Suprapubic skin (tissue), 4 donors: ENCODE results near the gene SEMA3D. TPM values are rescaled to one million over a fixed set of nuclear protein-coding genes. Genes with fewer than 3 reads are reported as not detected.

Experiments
- DNase-seq, 2 donors: peaks; one replicate each; pipeline ENCODE4 v3.0.0-alpha.2; 2019; ENCODE audit warnings: low spot score in 2 of 2
- H3K27ac ChIP-seq: fragments of 200-600 bp; sonication (generic); one replicate; pipeline ENCODE4 v1.5.1; 2019
- H3K27me3 ChIP-seq: fragments of 200-600 bp; sonication (generic); one replicate; pipeline ENCODE4 v1.5.1; 2019
- H3K36me3 ChIP-seq: fragments of 200-600 bp; sonication (generic); one replicate; pipeline ENCODE4 v1.5.1; 2019
- H3K4me1 ChIP-seq: fragments of 200-600 bp; sonication (generic); one replicate; pipeline ENCODE4 v1.5.1; 2019
- H3K4me3 ChIP-seq: fragments of 200-600 bp; sonication (generic); one replicate; pipeline ENCODE4 v1.5.1; 2019; ENCODE audit warnings: mild to moderate bottlenecking
- H3K9me3 ChIP-seq: fragments of 200-600 bp; sonication (generic); one replicate; pipeline ENCODE4 v1.5.1; 2019
- EP300 ChIP-seq: sonication (generic); formaldehyde crosslinking; IDR thresholded peaks from one replicate; pipeline ENCODE4 v1.6.1; 2017; ENCODE audit warnings: antibody characterized with exemption
- POLR2A ChIP-seq, 2 donors: fragments of 450-650 bp; IDR thresholded peaks; one replicate each; pipeline ENCODE4 v1.6.1; 2017; ENCODE audit warnings: antibody characterized with exemption in 2 of 2, mild to moderate bottlenecking in 2 of 2, moderate library complexity in 2 of 2
- POLR2AphosphoS5 ChIP-seq, 3 donors: sonication (generic); formaldehyde crosslinking; IDR thresholded peaks; one replicate each; pipeline ENCODE4 v1.6.1; 2017; ENCODE audit warnings: antibody characterized with exemption in 3 of 3
- WGBS: methylation state at CpG from one replicate; pipeline ENCODE4 v1.1.5; 2018; 5-methylcytosine and 5-hydroxymethylcytosine counted together
- total RNA-seq, 4 donors: library from RNA; depleted of rRNA; stranded (reverse); fragments of >200 nt; gene quantifications; one replicate each; pipeline ENCODE4 v1.1.0, GENCODE V29; 2016
- TF ChIP-seq, protein P1 (sequence below), 2 donors: fragments of 200-600 bp in 1 of 2; fragments of 450-650 bp in 1 of 2; sonication (generic) in 1 of 2; IDR thresholded peaks; one replicate each; pipeline ENCODE4 v1.5.1; 2016 to 2019; ENCODE audit warnings: antibody characterized with exemption in 2 of 2, mild to moderate bottlenecking in 1 of 2, moderate library complexity in 1 of 2

SEMA3D gene
- total RNA-seq, 4 donors from 2014 or later = 1.9 to 5.9 (median 3.6) TPM

DNA sequence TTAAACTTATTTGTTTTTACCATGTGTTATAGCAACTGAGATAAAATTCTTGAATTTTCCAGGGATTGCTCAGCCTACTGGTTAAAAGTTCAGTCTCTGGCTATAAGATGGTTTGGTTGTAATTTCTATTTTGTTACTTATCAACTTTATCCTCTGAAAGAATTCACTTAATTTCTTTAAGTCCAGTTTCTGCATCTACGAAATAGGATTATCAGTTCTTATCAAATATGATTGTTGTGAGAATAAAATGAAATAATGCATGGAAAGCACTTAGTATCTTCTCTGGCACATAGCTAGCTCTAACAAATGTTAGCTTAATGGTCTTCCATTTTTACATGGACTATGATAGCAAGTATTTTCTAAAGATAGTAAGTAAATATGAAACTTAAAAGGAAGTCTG lies 53.3 kb downstream of the SEMA3D start:
- H3K4me1 ChIP-seq = no peaks in the 10 kb centered on the region
- 93% methylated on average over 1 of the region's 1 CpG for WGBS

GRCh38 chr7:85133006-85133405 lies 53.9 kb downstream of the SEMA3D start:
- no peak for TF ChIP-seq POLR2AphosphoS5 (IDR thresholded peaks at IDR 0.05)
- no peak for TF ChIP-seq POLR2A (IDR thresholded peaks at IDR 0.05)
- no peak for TF ChIP-seq EP300
- TF ChIP-seq, protein P1, sequence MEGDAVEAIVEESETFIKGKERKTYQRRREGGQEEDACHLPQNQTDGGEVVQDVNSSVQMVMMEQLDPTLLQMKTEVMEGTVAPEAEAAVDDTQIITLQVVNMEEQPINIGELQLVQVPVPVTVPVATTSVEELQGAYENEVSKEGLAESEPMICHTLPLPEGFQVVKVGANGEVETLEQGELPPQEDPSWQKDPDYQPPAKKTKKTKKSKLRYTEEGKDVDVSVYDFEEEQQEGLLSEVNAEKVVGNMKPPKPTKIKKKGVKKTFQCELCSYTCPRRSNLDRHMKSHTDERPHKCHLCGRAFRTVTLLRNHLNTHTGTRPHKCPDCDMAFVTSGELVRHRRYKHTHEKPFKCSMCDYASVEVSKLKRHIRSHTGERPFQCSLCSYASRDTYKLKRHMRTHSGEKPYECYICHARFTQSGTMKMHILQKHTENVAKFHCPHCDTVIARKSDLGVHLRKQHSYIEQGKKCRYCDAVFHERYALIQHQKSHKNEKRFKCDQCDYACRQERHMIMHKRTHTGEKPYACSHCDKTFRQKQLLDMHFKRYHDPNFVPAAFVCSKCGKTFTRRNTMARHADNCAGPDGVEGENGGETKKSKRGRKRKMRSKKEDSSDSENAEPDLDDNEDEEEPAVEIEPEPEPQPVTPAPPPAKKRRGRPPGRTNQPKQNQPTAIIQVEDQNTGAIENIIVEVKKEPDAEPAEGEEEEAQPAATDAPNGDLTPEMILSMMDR (IDR thresholded peaks at IDR 0.05) = no peak
- no peaks in the 10 kb centered on the region for H3K27me3 ChIP-seq
- H3K4me3 ChIP-seq = no peak overlapping the region
- H3K9me3 ChIP-seq = no peaks in the 10 kb centered on the region
- H3K27ac ChIP-seq = no peak overlapping the region
- H3K36me3 ChIP-seq = no peaks in the 10 kb centered on the region
- no peaks in the 10 kb centered on the region for H3K4me1 ChIP-seq
- no peak for DNase-seq
- 88% methylated on average over 2 of the region's 2 CpGs for WGBS

More for the DNA sequence above, 53.3 kb downstream of the SEMA3D start:
- H3K36me3 ChIP-seq = no peaks in the 10 kb centered on the region
- H3K27ac ChIP-seq = no peak overlapping the region
- DNase-seq = no peak
- H3K27me3 ChIP-seq = no peaks in the 10 kb centered on the region
- no peak overlapping the region for H3K4me3 ChIP-seq
- no peaks in the 10 kb centered on the region for H3K9me3 ChIP-seq
- TF ChIP-seq POLR2AphosphoS5 (IDR thresholded peaks at IDR 0.05) = no peak
- no peak for TF ChIP-seq EP300
- TF ChIP-seq, protein P1 (IDR thresholded peaks at IDR 0.05) = no peak
- no peak for TF ChIP-seq POLR2A (IDR thresholded peaks at IDR 0.05)

DNA sequence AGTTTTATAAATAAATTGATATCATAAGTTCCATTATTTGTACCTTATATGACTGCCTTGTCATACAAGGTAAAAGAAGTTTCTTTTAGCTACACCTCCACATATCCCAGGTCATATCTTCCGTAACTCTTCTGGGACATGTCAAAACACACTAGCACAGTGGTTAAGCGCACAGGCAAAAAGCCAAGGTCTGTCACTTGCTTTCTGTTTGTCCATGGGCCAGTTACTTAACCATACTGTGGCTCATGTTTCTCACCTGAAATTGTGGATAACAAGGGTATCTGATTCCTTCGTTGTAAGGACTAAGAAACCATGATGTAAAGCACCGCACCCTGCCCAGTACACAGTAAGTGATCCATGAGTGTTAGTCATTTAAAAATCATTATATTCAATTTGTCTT lies 56.2 kb downstream of the SEMA3D start:
- H3K27me3 ChIP-seq = no peaks in the 10 kb centered on the region
- H3K27ac ChIP-seq = no peak overlapping the region
- DNase-seq = no peak
- H3K9me3 ChIP-seq = no peaks in the 10 kb centered on the region
- no peaks in the 10 kb centered on the region for H3K4me1 ChIP-seq
- WGBS = 93% methylated on average over 4 of the region's 4 CpGs
- TF ChIP-seq POLR2A (IDR thresholded peaks at IDR 0.05) (no peak), EP300 (no peak), POLR2AphosphoS5 (IDR thresholded peaks at IDR 0.05) (no peak)
- TF ChIP-seq, protein P1 (IDR thresholded peaks at IDR 0.05) = no peak
- no peak overlapping the region for H3K4me3 ChIP-seq
- H3K36me3 ChIP-seq = no peaks in the 10 kb centered on the region

GRCh38 chr7:85126383-85126782 lies 60.5 kb downstream of the SEMA3D start:
- Histone ChIP-seq H3K27me3 (no peaks in the 10 kb centered on the region), H3K4me3 (no peak overlapping the region), H3K4me1 (no peaks in the 10 kb centered on the region), H3K27ac (no peak overlapping the region), H3K9me3 (no peaks in the 10 kb centered on the region), H3K36me3 (no peaks in the 10 kb centered on the region)
- TF ChIP-seq POLR2AphosphoS5 (IDR thresholded peaks at IDR 0.05) (no peak), EP300 (no peak)
- WGBS = 50% methylated on average over 2 of the region's 2 CpGs
- DNase-seq = no peak

DNA sequence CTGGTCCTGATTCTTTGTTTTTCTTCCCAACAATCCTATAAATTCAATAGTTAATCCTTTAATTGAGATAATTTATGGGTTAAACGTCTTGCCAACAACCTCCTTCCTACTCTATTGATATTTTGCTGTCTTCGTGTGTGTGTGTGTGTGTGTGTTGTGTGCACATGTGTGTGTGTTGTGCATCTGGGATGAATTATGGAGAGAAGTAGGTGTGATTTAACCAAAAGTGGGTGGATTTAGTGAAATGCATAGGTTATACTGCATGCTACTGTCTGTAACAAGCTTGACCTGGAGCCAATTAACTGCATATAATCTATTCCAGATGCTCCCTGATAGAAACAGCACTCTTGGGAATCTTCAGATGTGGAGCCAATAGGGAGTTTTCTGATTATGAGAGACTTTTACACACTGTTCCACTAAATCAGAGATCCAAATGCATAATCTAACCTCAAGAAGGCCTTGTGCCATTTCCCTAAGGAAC lies 61.2 kb downstream of the SEMA3D start:
- H3K4me3 ChIP-seq = no peak overlapping the region
- H3K27me3 ChIP-seq = no peaks in the 10 kb centered on the region
- no peaks in the 10 kb centered on the region for H3K9me3 ChIP-seq
- no peaks in the 10 kb centered on the region for H3K36me3 ChIP-seq
- 42% methylated on average over 2 of the region's 2 CpGs for WGBS
- no peak for DNase-seq
- no peak overlapping the region for H3K27ac ChIP-seq
- no peaks in the 10 kb centered on the region for H3K4me1 ChIP-seq
- TF ChIP-seq, protein P1 (IDR thresholded peaks at IDR 0.05) = no peak
- no peak for TF ChIP-seq POLR2AphosphoS5 (IDR thresholded peaks at IDR 0.05)
- TF ChIP-seq EP300 = no peak
- TF ChIP-seq POLR2A (IDR thresholded peaks at IDR 0.05) = no peak

DNA sequence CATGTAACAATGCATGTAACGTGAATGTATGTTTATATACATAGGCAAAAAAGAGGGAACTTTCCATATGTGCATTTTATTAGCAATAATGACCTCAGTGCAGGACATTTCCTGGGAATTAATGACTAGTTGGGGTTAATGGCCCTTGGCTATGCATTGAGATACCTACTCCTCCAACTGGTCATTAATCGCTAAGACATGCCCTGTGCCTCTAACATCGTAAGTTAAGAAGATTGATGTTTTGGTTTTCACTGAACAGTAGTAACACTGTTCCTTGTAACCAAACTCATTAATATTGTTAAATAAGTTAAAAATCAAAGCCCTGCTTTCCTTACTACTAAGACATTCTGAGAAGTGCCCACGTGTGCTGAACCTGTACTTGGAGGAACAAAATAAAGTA lies 61.7 kb downstream of the SEMA3D start:
- no peak for TF ChIP-seq EP300
- TF ChIP-seq POLR2AphosphoS5 (IDR thresholded peaks at IDR 0.05) = no peak
- TF ChIP-seq, protein P1 (IDR thresholded peaks at IDR 0.05) = no peak
- no peak for TF ChIP-seq POLR2A (IDR thresholded peaks at IDR 0.05)
- H3K9me3 ChIP-seq = no peaks in the 10 kb centered on the region
- no peaks in the 10 kb centered on the region for H3K36me3 ChIP-seq
- WGBS = 89% methylated on average over 4 of the region's 4 CpGs
- no peaks in the 10 kb centered on the region for H3K4me1 ChIP-seq
- no peaks in the 10 kb centered on the region for H3K27me3 ChIP-seq
- H3K27ac ChIP-seq = no peak overlapping the region
- no peak for DNase-seq
- no peak overlapping the region for H3K4me3 ChIP-seq
